ACC112 (cell line): Measurements from ENCODE around the gene FOXN1.

ENCODE experiments used
- H2AFZ ChIP-seq: fragments of 200-600 bp; sonication (generic); one replicate; pipeline ENCODE4 v1.6.0; 2017; ENCODE audit warnings: antibody characterized with exemption, low read length; ENCODE audit not compliant: unreplicated experiment
- H3K27ac ChIP-seq: fragments of 200-600 bp; sonication (generic); 2 replicates; pipeline ENCODE4 v1.5.1; 2014; ENCODE audit warnings: low read depth, mild to moderate bottlenecking, antibody characterized with exemption, low read length, moderate library complexity
- H3K27me3 ChIP-seq: fragments of 200-600 bp; sonication (generic); 2 replicates; pipeline ENCODE4 v1.6.1; 2014; ENCODE audit warnings: mild to moderate bottlenecking, antibody characterized with exemption, low read length, moderate library complexity, mixed read lengths; ENCODE audit not compliant: insufficient read depth
- H3K36me3 ChIP-seq: fragments of 200-600 bp; sonication (generic); 2 replicates; pipeline ENCODE4 v1.6.1; 2016; ENCODE audit warnings: mild to moderate bottlenecking, antibody characterized with exemption, low read length, moderate library complexity, mixed read lengths; ENCODE audit not compliant: insufficient read depth
- H3K4me1 ChIP-seq: fragments of 200-600 bp; sonication (generic); one replicate; pipeline ENCODE4 v1.6.1; 2016; ENCODE audit warnings: low read length, mixed read lengths; ENCODE audit not compliant: insufficient read depth, unreplicated experiment, control insufficient read depth
- H3K4me3 ChIP-seq: fragments of 200-600 bp; sonication (generic); 2 replicates; pipeline ENCODE4 v1.5.1; 2014; ENCODE audit warnings: mild to moderate bottlenecking, low read depth, low read length
- H3K79me2 ChIP-seq: fragments of 200-600 bp; sonication (generic); one replicate; pipeline ENCODE4 v1.6.0; 2016; ENCODE audit warnings: low read length; ENCODE audit not compliant: control insufficient read depth, unreplicated experiment, insufficient read depth

The FOXN1 gene

GRCh38 chr17:28576758-28577465, 70.8 kb downstream of the FOXN1 start, which contains the start of gene ALDOC:
TSS of gene ALDOC (minus strand) at chr17:28576895. CDS start at chr17:28575532, 1,363 bp downstream.
- H3K4me3 ChIP-seq = no peak within 1 kb of the TSS; the same call in 1 of the 2 replicates
- no peak within 1 kb of the TSS for H3K27ac ChIP-seq
- H3K4me1 ChIP-seq = peaks cover 19% of the 10 kb centered on the region
- H2AFZ ChIP-seq = no peak within 1 kb of the TSS
- H3K36me3 ChIP-seq = peaks cover 11% of the 10 kb centered on the region
- no peaks in the 10 kb centered on the region for H3K27me3 ChIP-seq
- no peaks in the 10 kb centered on the region for H3K79me2 ChIP-seq

- no peak overlapping the region for H3K27ac ChIP-seq
- peaks cover 16% of the 10 kb centered on the region for H3K36me3 ChIP-seq
Observed at GRCh38 chr17:28577466-28577824, 71.3 kb downstream of the FOXN1 start.

GRCh38 chr17:28578246-28579195, 72.4 kb downstream of the FOXN1 start:
- H3K4me1 ChIP-seq = peaks cover 3% of the 10 kb centered on the region
- H3K27ac ChIP-seq = no peak overlapping the region
- no peaks in the 10 kb centered on the region for H3K79me2 ChIP-seq
- no peak overlapping the region for H3K4me3 ChIP-seq
- H2AFZ ChIP-seq = no peak overlapping the region
- H3K27me3 ChIP-seq = no peaks in the 10 kb centered on the region
- peaks cover 22% of the 10 kb centered on the region for H3K36me3 ChIP-seq

More at GRCh38 chr17:28577466-28577824, 71.3 kb downstream of the FOXN1 start:
- Histone ChIP-seq H3K27me3 (no peaks in the 10 kb centered on the region), H3K79me2 (no peaks in the 10 kb centered on the region), H3K4me3 (no peak overlapping the region), H2AFZ (no peak overlapping the region), H3K4me1 (peaks cover 13% of the 10 kb centered on the region)

- Histone ChIP-seq H2AFZ (no peak overlapping the region), H3K4me3 (no peak overlapping the region), H3K4me1 (peaks cover 3% of the 10 kb centered on the region), H3K36me3 (peaks cover 31% of the 10 kb centered on the region), H3K79me2 (no peaks in the 10 kb centered on the region), H3K27me3 (no peaks in the 10 kb centered on the region), H3K27ac (no peak overlapping the region)
Observed at GRCh38 chr17:28579526-28579925, 73.4 kb downstream of the FOXN1 start.

- H3K79me2 ChIP-seq = no peaks in the 10 kb centered on the region
- H3K4me3 ChIP-seq = no peak overlapping the region
- no peak overlapping the region for H2AFZ ChIP-seq
- no peaks in the 10 kb centered on the region for H3K27me3 ChIP-seq
- no peak overlapping the region for H3K27ac ChIP-seq
- peaks cover 35% of the 10 kb centered on the region for H3K36me3 ChIP-seq
- H3K4me1 ChIP-seq = peaks cover 3% of the 10 kb centered on the region
Observed at GRCh38 chr17:28580959-28581358, 74.8 kb downstream of the FOXN1 start.

GRCh38 chr17:28582513-28582912, 76.4 kb downstream of the FOXN1 start:
- H3K36me3 ChIP-seq = peaks cover 35% of the 10 kb centered on the region
- no peaks in the 10 kb centered on the region for H3K27me3 ChIP-seq
- no peak overlapping the region for H3K27ac ChIP-seq
- H2AFZ ChIP-seq = no peak overlapping the region
- H3K4me1 ChIP-seq = no peaks in the 10 kb centered on the region
- H3K4me3 ChIP-seq = no peak overlapping the region
- H3K79me2 ChIP-seq = no peaks in the 10 kb centered on the region

GRCh38 chr17:28584434-28584833, 78.3 kb downstream of the FOXN1 start:
- no peak overlapping the region for H2AFZ ChIP-seq
- no peak overlapping the region for H3K27ac ChIP-seq
- no peaks in the 10 kb centered on the region for H3K4me1 ChIP-seq
- H3K36me3 ChIP-seq = peaks cover 31% of the 10 kb centered on the region
- no peaks in the 10 kb centered on the region for H3K27me3 ChIP-seq
- no peaks in the 10 kb centered on the region for H3K79me2 ChIP-seq
- no peak overlapping the region for H3K4me3 ChIP-seq

- Histone ChIP-seq H3K27me3 (no peaks in the 10 kb centered on the region), H3K79me2 (no peaks in the 10 kb centered on the region), H3K4me1 (no peaks in the 10 kb centered on the region), H2AFZ (no peak overlapping the region), H3K36me3 (peaks cover 28% of the 10 kb centered on the region), H3K4me3 (no peak overlapping the region), H3K27ac (no peak overlapping the region)
Observed at GRCh38 chr17:28585851-28586250, 79.7 kb downstream of the FOXN1 start.
